HepG2 (cell line): ENCODE data around the gene TMEM107. TPM values are rescaled to one million over a fixed set of nuclear protein-coding genes. Genes with fewer than 3 reads are reported as not detected.
A peak's percentile ranks its signal among the peaks of the same experiment; 100 is the strongest.

ENCODE experiments used
- EZH2 ChIP-seq: conservative IDR thresholded peaks from 2 replicates; pipeline ENCODE4 v1.6.1; 2012; ENCODE audit warnings: mild to moderate bottlenecking, low read depth, low read length, moderate library complexity
- FOXP4 ChIP-seq: sonication (generic); formaldehyde crosslinking; IDR thresholded peaks from 2 replicates; pipeline ENCODE4 v1.4.0; 2020; ENCODE audit warnings: missing genetic modification reagents
- HBP1 ChIP-seq: IDR thresholded peaks from 2 replicates; pipeline ENCODE4 v1.6.1; 2016; ENCODE audit warnings: low read depth, control low read depth
- HNF1B ChIP-seq: sonication (generic); formaldehyde crosslinking; IDR thresholded peaks from 2 replicates; pipeline ENCODE4 v1.5.1; 2020; ENCODE audit warnings: mild to moderate bottlenecking, moderate library complexity, missing genetic modification reagents
- HNRNPK ChIP-seq: fragments of 200-400 bp; formaldehyde crosslinking; IDR thresholded peaks from 2 replicates; pipeline ENCODE4 v1.6.1; 2018; ENCODE audit warnings: low read length, low read depth, moderate library complexity, mild to moderate bottlenecking; ENCODE audit not compliant: poor library complexity, severe bottlenecking
- KDM3A ChIP-seq: IDR thresholded peaks from 2 replicates; pipeline ENCODE4 v1.6.1; 2018; ENCODE audit warnings: low read depth, missing compliant biosample characterization
- KMT2A ChIP-seq: sonication (generic); formaldehyde crosslinking; IDR thresholded peaks from 2 replicates; pipeline ENCODE4 v1.4.0; 2020; ENCODE audit warnings: missing genetic modification reagents
- MEIS1 ChIP-seq: sonication (generic); formaldehyde crosslinking; IDR thresholded peaks from 2 replicates; pipeline ENCODE4 v1.9.0; 2021; ENCODE audit warnings: mild to moderate bottlenecking, missing genetic modification reagents, moderate library complexity, borderline replicate concordance
- MIER2 ChIP-seq: IDR thresholded peaks from 2 replicates; pipeline ENCODE4 v1.6.1; 2016; ENCODE audit warnings: missing biosample characterization, missing genetic modification reagents
- POLR2A ChIP-seq, 2 experiments: IDR thresholded peaks; 2 replicates each; pipeline ENCODE4 v1.6.1; 2011; ENCODE audit warnings: low read depth in 2 of 2, low read length in 2 of 2, mild to moderate bottlenecking in 1 of 2, moderate library complexity in 1 of 2; ENCODE audit not compliant: insufficient read depth in 1 of 2
- SIX4 ChIP-seq: sonication (generic); formaldehyde crosslinking; IDR thresholded peaks from 2 replicates; pipeline ENCODE4 v1.4.0; 2020; ENCODE audit warnings: missing genetic modification reagents
- SP5 ChIP-seq: IDR thresholded peaks from 2 replicates; pipeline ENCODE4 v1.6.1; 2016; ENCODE audit warnings: low read depth, borderline replicate concordance
- THYN1 ChIP-seq: sonication (generic); formaldehyde crosslinking; IDR thresholded peaks from 2 replicates; pipeline ENCODE4 v1.8.1; 2023; ENCODE audit warnings: low read depth, mild to moderate bottlenecking, moderate library complexity, missing genetic modification reagents, borderline replicate concordance
- TOE1 ChIP-seq: sonication (generic); formaldehyde crosslinking; IDR thresholded peaks from 2 replicates; pipeline ENCODE4 v1.4.0; 2020; ENCODE audit warnings: mild to moderate bottlenecking, missing genetic modification reagents
- ZBTB42 ChIP-seq: sonication (generic); formaldehyde crosslinking; IDR thresholded peaks from 2 replicates; pipeline ENCODE4 v1.5.0; 2020; ENCODE audit warnings: mild to moderate bottlenecking, missing genetic modification reagents
- ZMYM3 ChIP-seq: sonication (generic); formaldehyde crosslinking; IDR thresholded peaks from 2 replicates; pipeline ENCODE4 v1.5.1; 2020; ENCODE audit warnings: mild to moderate bottlenecking, missing genetic modification reagents
- ZNF432 ChIP-seq: sonication (generic); formaldehyde crosslinking; IDR thresholded peaks from 2 replicates; pipeline ENCODE4 v1.5.0; 2020; ENCODE audit warnings: missing genetic modification reagents, mild to moderate bottlenecking, borderline replicate concordance
- ZNF549 ChIP-seq: sonication (generic); formaldehyde crosslinking; IDR thresholded peaks from 2 replicates; pipeline ENCODE4 v1.5.0; 2020; ENCODE audit warnings: missing genetic modification reagents
- ZNF577 ChIP-seq: sonication (generic); formaldehyde crosslinking; IDR thresholded peaks from 2 replicates; pipeline ENCODE4 v1.4.0; 2020; ENCODE audit warnings: mild to moderate bottlenecking, low read depth, missing genetic modification reagents, borderline replicate concordance
- ZNF703 ChIP-seq: sonication (generic); formaldehyde crosslinking; IDR thresholded peaks from 2 replicates; pipeline ENCODE4 v1.5.1; 2020; ENCODE audit warnings: missing genetic modification reagents, mild to moderate bottlenecking, moderate library complexity, borderline replicate concordance
- ZNF740 ChIP-seq: sonication (generic); formaldehyde crosslinking; IDR thresholded peaks from 2 replicates; pipeline ENCODE4 v1.4.0; 2020; ENCODE audit warnings: missing genetic modification reagents
- ZNF800 ChIP-seq: sonication (generic); formaldehyde crosslinking; IDR thresholded peaks from 2 replicates; pipeline ENCODE4 v1.4.0; 2020; ENCODE audit warnings: missing genetic modification reagents
- polyA plus RNA-seq, 8 experiments: library from polyadenylated mRNA; depleted of rRNA in 3 of 8; stranded (reverse) in 7 of 8; unstranded in 1 of 8; fragments of >200 nt; fragmentation: Illumina TruSeq in 4 of 8; extraction: Trizol in 4 of 8; gene quantifications; 2 replicates each; pipeline versions ENCODE4 v1.2.1 to v1.2.3, GENCODE V29; 2011 to 2016; ENCODE audit warnings: low read depth in 4 of 8, missing spikeins in 1 of 8, mixed read lengths in 1 of 8; ENCODE audit not compliant: insufficient read depth in 1 of 8
- total RNA-seq, 5 experiments: library from RNA; depleted of rRNA; stranded (reverse); fragments of >200 nt; fragmentation: Illumina TruSeq; extraction: Trizol; gene quantifications; 2 replicates each; pipeline ENCODE4 v1.2.3, GENCODE V29; 2016; ENCODE audit warnings: low read depth in 1 of 5

TMEM107 gene
- total and polyA plus RNA-seq, 2 of the 13 experiments (the other 11 are each of a cell fraction or from before 2014, with no cell fraction given) = 7.2 to 15.3 TPM

GRCh38 chr17:8222630-8223355 lies 46.6 kb upstream of the TMEM107 start (continued):
- TF ChIP-seq ZNF740 (peak; percentile 73; the same call in 1 of the 2 replicates), MEIS1 (peak; percentile 15; the same call in 1 of the 2 replicates), ZBTB42 (CRISPR knock-in tag) (no peak), SIX4 (CRISPR knock-in tag) (0 out of 2 replicates have a peak, but pooled peaks have one; percentile 22), FOXP4 (CRISPR knock-in tag) (no peak), HNF1B (CRISPR knock-in tag) (peak; percentile 37; the same call in 1 of the 2 replicates), EZH2 (no peak), HBP1 (CRISPR knock-in tag) (0 out of 2 replicates have a peak, but pooled peaks have one; percentile 61), SP5 (CRISPR knock-in tag) (peak; percentile 51; the same call in 1 of the 2 replicates), MIER2 (no peak), KDM3A (no peak; the same call in 1 of the 2 replicates), HNRNPK (no peak), THYN1 (CRISPR knock-in tag) (0 out of 2 replicates have a peak, but pooled peaks have one; percentile 61), TOE1 (CRISPR knock-in tag) (no peak), ZMYM3 (CRISPR knock-in tag) (0 out of 2 replicates have a peak, but pooled peaks have one; percentile 3), KMT2A (CRISPR knock-in tag) (peak; percentile 64), POLR2A (IDR thresholded peaks at IDR 0.05; ENCODE audit: insufficient read depth in 1 of 2, low read depth in 2 of 2, low read length in 2 of 2) (peak; percentile 53 to 78; a peak in 3 of 4 replicates), ZNF549 (no peak), ZNF800 (CRISPR knock-in tag) (no peak), ZNF577 (CRISPR knock-in tag) (0 out of 2 replicates have a peak, but pooled peaks have one; percentile 33), ZNF432 (CRISPR knock-in tag) (no peak), ZNF703 (CRISPR knock-in tag) (no peak; the same call in 1 of the 2 replicates)
